Measurements from ENCODE around the gene KRTAP21-1.

- no peak for TF ChIP-seq CTCF (IDR thresholded peaks at IDR 0.05; ENCODE audit: insufficient read depth, low read depth, low read length)
- no peak for TF ChIP-seq EZH2 (IDR thresholded peaks at IDR 0.05; ENCODE audit: insufficient read depth, low read length)
These were observed 22.2 kb downstream of the KRTAP21-1 start for GRCh38 chr21:30733026-30733425.

Measured in astrocyte (in vitro differentiated cells and primary cell).